Stomach (tissue), 9 donors: Measurements from ENCODE around the gene IGSF9B. TPM values are rescaled to one million over a fixed set of nuclear protein-coding genes. Genes with fewer than 3 reads are reported as not detected.

Source experiments
- DNase-seq, 2 donors: peaks; one replicate each; pipeline versions ENCODE4 v3.0.0 to v3.0.0-alpha.2; 2013 to 2019
- H3K27ac ChIP-seq, 5 donors: fragments of 200-600 bp in 4 of 5; sonication (generic) in 4 of 5; one replicate each; pipeline ENCODE4 v1.5.1; 2013 to 2019; ENCODE audit warnings: mild to moderate bottlenecking in 1 of 5, moderate library complexity in 1 of 5
- H3K27me3 ChIP-seq, 3 donors: fragments of 200-600 bp; sonication (generic); one replicate each; pipeline ENCODE4 v1.5.1; 2017 to 2019; ENCODE audit warnings: mixed run types in 1 of 3
- H3K36me3 ChIP-seq, 4 donors: fragments of 200-600 bp; sonication (generic); 1 replicate in 3 of 4; 2 replicates in 1 of 4; pipeline ENCODE4 v1.5.1; 2016 to 2019
- H3K4me1 ChIP-seq, 4 donors: fragments of 200-600 bp; sonication (generic); one replicate each; pipeline ENCODE4 v1.5.1; 2016 to 2019
- H3K4me3 ChIP-seq, 4 donors: fragments of 200-600 bp; sonication (generic) in 3 of 4; one replicate each; pipeline ENCODE4 v1.5.1; 2016 to 2019; ENCODE audit warnings: mild to moderate bottlenecking in 1 of 4
- H3K9me3 ChIP-seq, 4 donors: fragments of 200-600 bp; sonication (generic); one replicate each; pipeline ENCODE4 v1.5.1; 2016 to 2019
- EP300 ChIP-seq: sonication (generic); formaldehyde crosslinking; IDR thresholded peaks from one replicate; pipeline ENCODE4 v1.6.1; 2017; ENCODE audit warnings: antibody characterized with exemption
- POLR2A ChIP-seq, 4 donors: fragments of 450-650 bp; IDR thresholded peaks; one replicate each; pipeline ENCODE4 v1.6.1; 2016; ENCODE audit warnings: antibody characterized with exemption in 4 of 4, control low read depth in 2 of 4, mild to moderate bottlenecking in 1 of 4, moderate library complexity in 1 of 4
- POLR2AphosphoS5 ChIP-seq, 3 donors: sonication (generic); formaldehyde crosslinking; IDR thresholded peaks; one replicate each; pipeline ENCODE4 v1.6.1; 2016; ENCODE audit warnings: antibody characterized with exemption in 3 of 3
- WGBS, 5 donors: extraction: QIAGEN DNeasy Blood & Tissue Kit in 3 of 5; methylation state at CpG; one replicate each; pipeline versions ENCODE4 v1.1.5 to v1.1.7; 2013 to 2018; 5-methylcytosine and 5-hydroxymethylcytosine counted together
- intact Hi-C: fragments of 100-400 bp; cut with DNase I; formaldehyde crosslinking; loops from one replicate; pipeline ENCODE4 v1.15.1; 2023; ENCODE audit warnings: low total_unique reads
- polyA plus RNA-seq, 3 donors: library from polyadenylated mRNA; stranded (reverse); fragments of 200-250 nt; gene quantifications; one replicate each; pipeline ENCODE4 v1.2.3, GENCODE V29; 2013
- total RNA-seq, 5 donors: library from RNA; depleted of rRNA; stranded (reverse); fragments of >200 nt; gene quantifications; one replicate each; pipeline versions ENCODE4 v1.1.0 to v1.2.3, GENCODE V29; 2014 to 2016
- TF ChIP-seq, protein P1 (sequence below), 7 experiments: fragments of 450-650 bp in 4 of 7; fragments of 200-600 bp in 3 of 7; sonication (generic) in 3 of 7; IDR thresholded peaks; one replicate each; pipeline ENCODE4 v1.5.1; 2016 to 2019; ENCODE audit warnings: antibody characterized with exemption in 7 of 7, control low read depth in 2 of 7, mild to moderate bottlenecking in 1 of 7
- donor health status: healthy with polysubstance abuse.
- donor health status: Bipolar disorder and iron deficiency.
- donor health status: healthy.

IGSF9B gene
- total and polyA plus RNA-seq, 8 donors = 0.44 to 22.3 (median 4.6) TPM; not detected in 1

GRCh38 chr11:133946541-133947318 lies 10.0 kb downstream of the IGSF9B start:
- H3K27ac ChIP-seq = peak overlapping the region in 2 of 5 donors; percentile 46 to 68
- peaks cover 0 to 63% (median 28%) of the 10 kb centered on the region in 3 donors for H3K27me3 ChIP-seq
- H3K9me3 ChIP-seq = no peaks in the 10 kb centered on the region
- H3K4me3 ChIP-seq = peak overlapping the region in 1 of 4 donors; percentile 1
- intact Hi-C loops = no loop called here
- peaks cover 0 to 20% (median 7%) of the 10 kb centered on the region in 4 donors for H3K36me3 ChIP-seq
- TF ChIP-seq POLR2A (IDR thresholded peaks at IDR 0.05) (no peak), EP300 (no peak), POLR2AphosphoS5 (IDR thresholded peaks at IDR 0.05) (no peak)
- TF ChIP-seq, protein P1, sequence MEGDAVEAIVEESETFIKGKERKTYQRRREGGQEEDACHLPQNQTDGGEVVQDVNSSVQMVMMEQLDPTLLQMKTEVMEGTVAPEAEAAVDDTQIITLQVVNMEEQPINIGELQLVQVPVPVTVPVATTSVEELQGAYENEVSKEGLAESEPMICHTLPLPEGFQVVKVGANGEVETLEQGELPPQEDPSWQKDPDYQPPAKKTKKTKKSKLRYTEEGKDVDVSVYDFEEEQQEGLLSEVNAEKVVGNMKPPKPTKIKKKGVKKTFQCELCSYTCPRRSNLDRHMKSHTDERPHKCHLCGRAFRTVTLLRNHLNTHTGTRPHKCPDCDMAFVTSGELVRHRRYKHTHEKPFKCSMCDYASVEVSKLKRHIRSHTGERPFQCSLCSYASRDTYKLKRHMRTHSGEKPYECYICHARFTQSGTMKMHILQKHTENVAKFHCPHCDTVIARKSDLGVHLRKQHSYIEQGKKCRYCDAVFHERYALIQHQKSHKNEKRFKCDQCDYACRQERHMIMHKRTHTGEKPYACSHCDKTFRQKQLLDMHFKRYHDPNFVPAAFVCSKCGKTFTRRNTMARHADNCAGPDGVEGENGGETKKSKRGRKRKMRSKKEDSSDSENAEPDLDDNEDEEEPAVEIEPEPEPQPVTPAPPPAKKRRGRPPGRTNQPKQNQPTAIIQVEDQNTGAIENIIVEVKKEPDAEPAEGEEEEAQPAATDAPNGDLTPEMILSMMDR (IDR thresholded peaks at IDR 0.05) = no peak
- DNase-seq = peak in 1 of 2 donors; percentile 81
- 17 to 19% (median 18%) methylated on average over 19 to 26 of the region's 26 CpGs for WGBS, 5 donors
- peaks cover 16 to 69% (median 41%) of the 10 kb centered on the region in 4 donors for H3K4me1 ChIP-seq

- TF ChIP-seq POLR2AphosphoS5 (IDR thresholded peaks at IDR 0.05) (no peak), POLR2A (IDR thresholded peaks at IDR 0.05) (no peak), EP300 (no peak)
- TF ChIP-seq, protein P1 (IDR thresholded peaks at IDR 0.05) = no peak
- intact Hi-C loops = no loop called here
- peaks cover 16 to 62% (median 38%) of the 10 kb centered on the region in 4 donors for H3K4me1 ChIP-seq
Measured at GRCh38 chr11:133946051-133946450, 10.7 kb downstream of the IGSF9B start.

DNA sequence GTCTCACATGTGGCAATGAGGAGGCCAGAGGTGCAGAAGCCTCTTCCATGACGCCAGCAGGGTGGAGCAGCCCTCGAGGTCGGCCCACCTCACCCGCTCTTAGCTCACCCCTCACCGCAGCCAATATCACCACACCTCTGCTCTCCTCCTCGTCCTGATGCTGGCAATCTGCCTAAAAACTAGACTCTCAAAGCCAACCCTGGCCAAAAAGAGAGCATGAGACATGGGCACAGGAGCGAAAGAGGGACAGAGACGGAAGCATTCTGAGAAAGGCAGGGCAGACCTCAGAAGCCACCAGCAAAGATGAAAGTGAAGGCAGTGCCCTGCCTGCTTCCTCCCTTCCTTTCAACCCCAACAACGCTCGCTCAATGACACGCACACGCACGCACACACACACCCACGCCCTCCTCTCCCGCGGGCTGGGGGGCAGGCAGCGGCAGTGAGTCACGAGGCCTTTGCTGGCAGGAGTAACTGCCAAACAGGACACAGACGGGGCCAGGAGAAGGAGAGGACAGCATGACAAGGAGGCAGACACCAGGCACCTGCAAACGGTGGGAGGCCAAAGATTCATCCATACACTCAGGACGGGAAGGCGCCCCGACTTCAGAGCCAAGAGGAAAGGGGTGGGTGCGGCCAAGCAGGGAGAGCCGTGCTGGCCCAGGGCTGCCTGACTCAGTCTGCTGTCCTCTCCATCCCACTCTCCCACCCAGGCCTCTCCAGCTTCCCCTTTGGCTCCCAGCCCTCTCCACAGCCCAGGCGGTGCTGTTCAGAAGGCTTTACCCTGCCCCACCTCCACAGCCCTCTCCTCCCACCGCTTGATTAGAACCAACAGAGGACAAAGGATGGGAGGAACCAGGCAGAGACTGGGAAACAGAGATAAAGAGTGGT lies 11.4 kb downstream of the IGSF9B start:
- no peak overlapping the region for H3K4me3 ChIP-seq
- peak overlapping the region in 3 of 5 donors; percentile 42 to 68 (median 46) for H3K27ac ChIP-seq
- intact Hi-C loops = no loop called here
- no peaks in the 10 kb centered on the region for H3K9me3 ChIP-seq
- TF ChIP-seq, protein P1 (IDR thresholded peaks at IDR 0.05) = no peak
- TF ChIP-seq POLR2AphosphoS5 (IDR thresholded peaks at IDR 0.05) = peak in 1 of 3 donors; percentile 45
- TF ChIP-seq EP300 = no peak
- TF ChIP-seq POLR2A (IDR thresholded peaks at IDR 0.05) = no peak
- 37 to 54% (median 42%) methylated on average over 27 of the region's 27 CpGs for WGBS, 5 donors
- peak in 1 of 2 donors; percentile 73 for DNase-seq
- peaks cover 0 to 25% (median 7%) of the 10 kb centered on the region in 4 donors for H3K36me3 ChIP-seq
- H3K4me1 ChIP-seq = peaks cover 16 to 55% (median 34%) of the 10 kb centered on the region in 4 donors
- peaks cover 0 to 49% (median 28%) of the 10 kb centered on the region in 3 donors for H3K27me3 ChIP-seq

More at GRCh38 chr11:133946051-133946450, 10.7 kb downstream of the IGSF9B start:
- peak overlapping the region in 2 of 5 donors; percentile 46 to 68 for H3K27ac ChIP-seq
- no peaks in the 10 kb centered on the region for H3K9me3 ChIP-seq
- peaks cover 0 to 25% (median 7%) of the 10 kb centered on the region in 4 donors for H3K36me3 ChIP-seq
- DNase-seq = no peak
- no peak overlapping the region for H3K4me3 ChIP-seq
- WGBS, 5 donors = 78 to 82% (median 80%) methylated on average over 18 to 20 of the region's 20 CpGs
- peaks cover 0 to 56% (median 28%) of the 10 kb centered on the region in 3 donors for H3K27me3 ChIP-seq
